GM23248 (cell line): ENCODE measurements around the gene NDUFAF2. TPM values are rescaled to one million over a fixed set of nuclear protein-coding genes. Genes with fewer than 3 reads are reported as not detected.

Experiments
- DNase-seq: peaks from one replicate; pipeline ENCODE4 v3.0.0-alpha.2; 2015
- H2AFZ ChIP-seq: fragments of 200-600 bp; sonication (generic); 2 replicates; pipeline ENCODE4 v1.6.1; 2016; ENCODE audit warnings: antibody characterized with exemption
- H3F3A ChIP-seq: fragments of 200-600 bp; sonication (generic); 2 replicates; pipeline ENCODE4 v1.6.1; 2016; ENCODE audit warnings: mild to moderate bottlenecking, antibody characterized with exemption, mixed run types; ENCODE audit not compliant: insufficient read depth
- H3K27ac ChIP-seq: fragments of 200-600 bp; sonication (generic); 2 replicates; pipeline ENCODE4 v1.5.1; 2016; ENCODE audit warnings: mild to moderate bottlenecking
- H3K27me3 ChIP-seq: fragments of 200-600 bp; sonication (generic); replicated peaks from 2 replicates; pipeline ENCODE4 v1.6.1; 2016; ENCODE audit warnings: mild to moderate bottlenecking; ENCODE audit not compliant: insufficient read depth
- H3K36me3 ChIP-seq: fragments of 200-600 bp; sonication (generic); 2 replicates; pipeline ENCODE4 v1.6.1; 2016; ENCODE audit warnings: low read depth, mild to moderate bottlenecking
- H3K4me1 ChIP-seq: fragments of 200-600 bp; sonication (generic); 2 replicates; pipeline ENCODE4 v1.6.1; 2016; ENCODE audit warnings: mild to moderate bottlenecking; ENCODE audit not compliant: insufficient read depth
- H3K4me2 ChIP-seq: fragments of 200-600 bp; sonication (generic); one replicate; pipeline ENCODE4 v1.6.1; 2016; ENCODE audit warnings: mild to moderate bottlenecking; ENCODE audit not compliant: unreplicated experiment
- H3K4me3 ChIP-seq: fragments of 200-600 bp; sonication (generic); 2 replicates; pipeline ENCODE4 v1.5.1; 2016; ENCODE audit warnings: mild to moderate bottlenecking
- H3K79me2 ChIP-seq: fragments of 200-600 bp; sonication (generic); 2 replicates; pipeline ENCODE4 v1.6.1; 2016; ENCODE audit warnings: mild to moderate bottlenecking; ENCODE audit not compliant: insufficient read depth
- H3K9ac ChIP-seq: fragments of 200-600 bp; sonication (generic); 2 replicates; pipeline ENCODE4 v1.6.1; 2016; ENCODE audit warnings: mild to moderate bottlenecking
- H3K9me2 ChIP-seq: fragments of 200-600 bp; sonication (generic); 2 replicates; pipeline ENCODE4 v1.6.1; 2016; ENCODE audit warnings: mixed run types, mild to moderate bottlenecking, moderate library complexity; ENCODE audit not compliant: insufficient read depth
- H3K9me3 ChIP-seq: fragments of 200-600 bp; sonication (generic); one replicate; pipeline ENCODE4 v1.6.1; 2017; ENCODE audit warnings: low read depth
- H4K20me1 ChIP-seq: fragments of 200-600 bp; sonication (generic); 2 replicates; pipeline ENCODE4 v1.6.0; 2016; ENCODE audit not compliant: insufficient read depth
- EZH2 ChIP-seq: fragments of 200-600 bp; sonication (generic); IDR thresholded peaks from 2 replicates; pipeline ENCODE4 v1.6.1; 2018; ENCODE audit warnings: antibody characterized with exemption, mild to moderate bottlenecking; ENCODE audit not compliant: insufficient read depth, poor library complexity, severe bottlenecking
- EZH2phosphoT487 ChIP-seq: fragments of 200-600 bp; sonication (generic); IDR thresholded peaks from 2 replicates; pipeline ENCODE4 v1.6.1; 2018; ENCODE audit warnings: antibody characterized with exemption, moderate library complexity, mild to moderate bottlenecking, low read depth; ENCODE audit not compliant: insufficient read depth
- WGBS, 2 experiments: methylation state at CpG; one replicate each; pipeline ENCODE4 v1.1.6; 2015 to 2017; ENCODE audit warnings: low lambda C conversion rate in 2 of 2, low coverage in 1 of 2; ENCODE audit errors: missing lambda C conversion rate in 2 of 2; 5-methylcytosine and 5-hydroxymethylcytosine counted together
- in situ Hi-C: fragments of 300-500 bp; cut with MboI; formaldehyde crosslinking; loops from 2 replicates; pipeline ENCODE4 v1.15.0; 2020
- polyA plus RNA-seq: library from polyadenylated mRNA; unstranded; fragments of >200 nt; fragmentation: Nextera tagmentation; extraction: Ambion mirVana; gene quantifications from 2 replicates; pipeline ENCODE4 v1.2.1, GENCODE V29; 2016
- total RNA-seq: library from RNA; depleted of rRNA; stranded (reverse); fragments of >200 nt; shearing (Covaris generic); gene quantifications from 2 replicates; pipeline ENCODE4 v1.2.3, GENCODE V29; 2014; rRNA removed

Gene NDUFAF2
- 28.9 and 30.2 TPM in 2 replicates for total RNA-seq
- 67.0 and 71.5 TPM in 2 replicates for polyA plus RNA-seq

GRCh38 chr5:60944904-60945812 is at the start of gene NDUFAF2, which contains the start of gene ERCC8:
NDUFAF2 (plus strand) TSS chr5:60945205; CDS start chr5:60945256, 51 bp downstream.
ERCC8 (minus strand) TSS chr5:60945070; CDS start chr5:60945008, 62 bp downstream.
- peak within 1 kb of the TSS; percentile 88 for H3K27ac ChIP-seq
- TF ChIP-seq EZH2 (no peak), EZH2phosphoT487 (no peak)
- H3K27me3 ChIP-seq, result no peaks in the 10 kb centered on the region
- no peaks in the 10 kb centered on the region; the same call in 1 of the 2 replicates for H4K20me1 ChIP-seq
- peaks cover 20% of the 10 kb centered on the region for H3K4me1 ChIP-seq
- peak; percentile 97 for DNase-seq
- in situ Hi-C loops, result no loop called here
- WGBS, 2 experiments, result 1 to 2% methylated on average over 64 of the region's 64 CpGs
- peak within 1 kb of the TSS; percentile 94 for H3K4me2 ChIP-seq
- peak within 1 kb of the TSS; percentile 89 for H3K4me3 ChIP-seq
- peak within 1 kb of the TSS; percentile 90 for H3K9ac ChIP-seq
- peaks cover 13% of the 10 kb centered on the region for H3F3A ChIP-seq
- peaks cover 85% of the 10 kb centered on the region for H3K79me2 ChIP-seq
- no peaks in the 10 kb centered on the region for H3K9me2 ChIP-seq
- peak within 1 kb of the TSS; percentile 85 for H2AFZ ChIP-seq
- H3K9me3 ChIP-seq, result no peaks in the 10 kb centered on the region
- no peaks in the 10 kb centered on the region for H3K36me3 ChIP-seq

DNA sequence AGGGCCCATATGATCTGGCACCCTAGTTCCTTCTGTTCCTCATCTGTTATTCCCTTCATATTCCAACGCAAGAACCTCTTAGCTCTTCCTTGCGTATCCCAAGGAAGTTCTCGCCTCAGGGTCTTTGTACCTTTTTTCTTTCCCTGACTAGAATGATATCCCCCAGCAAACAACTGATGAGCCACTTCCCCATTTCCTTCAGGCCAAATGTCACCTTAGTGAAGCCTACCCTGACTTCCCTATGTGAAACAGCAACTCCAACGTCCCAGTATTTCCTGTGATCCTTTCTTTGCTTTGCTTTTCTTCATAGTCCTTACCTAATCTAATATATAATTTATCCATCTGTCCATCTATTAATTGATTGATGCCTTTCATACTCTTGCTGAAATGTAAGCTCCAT is 48.0 kb upstream of the NDUFAF2 start:
- Histone ChIP-seq H3K27ac (no peak overlapping the region), H3K9ac (no peak overlapping the region), H3K4me3 (no peak overlapping the region), H3K4me1 (no peaks in the 10 kb centered on the region), H3K9me2 (no peaks in the 10 kb centered on the region), H2AFZ (no peak overlapping the region), H3K4me2 (no peak overlapping the region), H3K79me2 (no peaks in the 10 kb centered on the region), H3K36me3 (peaks cover 8% of the 10 kb centered on the region; the same call in 1 of the 2 replicates), H4K20me1 (no peaks in the 10 kb centered on the region), H3F3A (no peaks in the 10 kb centered on the region), H3K27me3 (no peaks in the 10 kb centered on the region), H3K9me3 (no peaks in the 10 kb centered on the region)
- TF ChIP-seq EZH2, result no peak
- no peak for TF ChIP-seq EZH2phosphoT487
- in situ Hi-C loops, result no loop called here
- 94 to 98% methylated on average over 4 of the region's 4 CpGs for WGBS, 2 experiments
- DNase-seq, result no peak

DNA sequence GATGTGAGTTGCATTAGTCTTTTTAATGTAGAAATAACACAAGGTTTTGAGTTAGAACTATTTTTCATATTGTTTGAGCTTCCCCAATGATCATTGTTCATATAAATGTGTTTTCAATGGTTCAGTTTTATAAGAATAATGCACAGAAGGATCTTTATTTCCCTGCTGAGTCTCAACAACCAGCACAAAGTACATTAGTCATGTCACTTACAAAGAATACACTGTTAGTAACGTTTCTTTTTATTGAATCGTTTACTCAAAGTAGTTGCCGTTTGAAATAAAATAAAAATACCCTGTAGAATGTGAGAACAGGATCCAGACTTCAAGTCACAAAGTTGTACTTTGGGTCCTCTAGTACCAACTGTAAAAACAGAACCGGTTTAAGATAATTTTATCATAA is 41.6 kb upstream of the NDUFAF2 start:
- 91 to 93% methylated on average over 4 of the region's 4 CpGs for WGBS, 2 experiments
- Histone ChIP-seq H3K9me2 (no peaks in the 10 kb centered on the region), H2AFZ (no peak overlapping the region)

GRCh38 chr5:60916646-60917045 is 28.4 kb upstream of the NDUFAF2 start:
- Histone ChIP-seq H2AFZ (no peak overlapping the region), H3F3A (no peaks in the 10 kb centered on the region), H3K36me3 (peaks cover 18% of the 10 kb centered on the region), H3K9me3 (no peaks in the 10 kb centered on the region), H3K27me3 (no peaks in the 10 kb centered on the region), H3K9ac (no peak overlapping the region), H3K4me1 (peaks cover 6% of the 10 kb centered on the region; the same call in 1 of the 2 replicates), H3K9me2 (no peaks in the 10 kb centered on the region), H3K4me3 (no peak overlapping the region), H3K4me2 (peak overlapping the region; percentile 8), H3K79me2 (no peaks in the 10 kb centered on the region), H4K20me1 (no peaks in the 10 kb centered on the region), H3K27ac (no peak overlapping the region)
- TF ChIP-seq EZH2 (no peak), EZH2phosphoT487 (no peak)
- in situ Hi-C loops, result no loop called here
- DNase-seq, result peak; percentile 55

More for the DNA sequence above, 41.6 kb upstream of the NDUFAF2 start:
- Histone ChIP-seq H3K9ac (no peak overlapping the region), H3K4me1 (no peaks in the 10 kb centered on the region), H3K27ac (no peak overlapping the region), H3K79me2 (no peaks in the 10 kb centered on the region), H3K4me2 (no peak overlapping the region), H3F3A (no peaks in the 10 kb centered on the region), H3K4me3 (no peak overlapping the region), H3K27me3 (no peaks in the 10 kb centered on the region), H3K9me3 (no peaks in the 10 kb centered on the region), H4K20me1 (no peaks in the 10 kb centered on the region), H3K36me3 (peaks cover 3% of the 10 kb centered on the region; the same call in 1 of the 2 replicates)
- DNase-seq, result no peak
- TF ChIP-seq EZH2phosphoT487 (no peak), EZH2 (no peak)
- in situ Hi-C loops, result no loop called here
